Heart left ventricle (tissue), 16 donors: ENCODE data around the gene REXO5. TPM values are rescaled to one million over a fixed set of nuclear protein-coding genes. Genes with fewer than 3 reads are reported as not detected.

Source experiments
- ATAC-seq, 4 donors: fragments of 200-7000 bp; cut with Tn5 transposase; one replicate each; pipeline ENCODE4 v1.9.1; 2020 to 2022; ENCODE audit warnings: moderate library complexity in 4 of 4, mild to moderate bottlenecking in 3 of 4, moderate number of reproducible peaks in 1 of 4
- DNase-seq, 5 donors: peaks; one replicate each; pipeline ENCODE4 v3.0.0-alpha.2; 2020
- H3K27ac ChIP-seq, 12 donors: fragments of 200-600 bp; sonication (generic) in 4 of 12; one replicate each; pipeline versions ENCODE4 v1.5.0 to v1.8.0; 2016 to 2022; ENCODE audit warnings: mild to moderate bottlenecking in 2 of 12
- H3K27me3 ChIP-seq, 9 donors: fragments of 200-600 bp; sonication (generic) in 2 of 9; one replicate each; pipeline versions ENCODE4 v1.5.1 to v1.8.0; 2016 to 2022; ENCODE audit warnings: mild to moderate bottlenecking in 3 of 9
- H3K36me3 ChIP-seq, 9 donors: fragments of 200-600 bp; sonication (generic) in 2 of 9; one replicate each; pipeline versions ENCODE4 v1.5.0 to v1.8.0; 2018 to 2022; ENCODE audit warnings: mild to moderate bottlenecking in 2 of 9
- H3K4me1 ChIP-seq, 12 donors: fragments of 200-600 bp; sonication (generic) in 4 of 12; one replicate each; pipeline versions ENCODE4 v1.5.0 to v1.8.0; 2016 to 2022; ENCODE audit warnings: mild to moderate bottlenecking in 3 of 12
- H3K4me3 ChIP-seq, 12 donors: fragments of 200-600 bp; sonication (generic) in 4 of 12; one replicate each; pipeline versions ENCODE4 v1.5.0 to v1.8.0; 2017 to 2022; ENCODE audit warnings: mild to moderate bottlenecking in 9 of 12, moderate library complexity in 4 of 12
- H3K9me3 ChIP-seq, 12 donors: fragments of 200-600 bp; sonication (generic) in 4 of 12; one replicate each; pipeline versions ENCODE4 v1.5.0 to v1.8.0; 2016 to 2022; ENCODE audit warnings: mild to moderate bottlenecking in 1 of 12
- CTCF ChIP-seq, 12 donors: fragments of 200-600 bp; sonication (generic) in 4 of 12; IDR thresholded peaks; one replicate each; pipeline versions ENCODE4 v1.5.0 to v1.8.0; 2018 to 2022; ENCODE audit warnings: antibody characterized with exemption in 12 of 12, mild to moderate bottlenecking in 5 of 12
- POLR2A ChIP-seq, 2 donors: fragments of 450-650 bp; IDR thresholded peaks; one replicate each; pipeline ENCODE4 v1.6.1; 2017; ENCODE audit warnings: antibody characterized with exemption in 2 of 2, mild to moderate bottlenecking in 2 of 2, moderate library complexity in 2 of 2
- WGBS, 4 donors: extraction: QIAGEN DNeasy Blood & Tissue Kit in 2 of 4; methylation state at CpG; one replicate each; pipeline versions ENCODE4 v1.1.5 to v1.1.7; 2013 to 2018; 5-methylcytosine and 5-hydroxymethylcytosine counted together
- intact Hi-C, 10 donors: fragments of 100-400 bp; cut with DNase I; formaldehyde crosslinking; loops; one replicate each; pipeline versions ENCODE4 v1.11.1 to v1.14.2; 2022
- polyA plus RNA-seq, 2 donors: library from polyadenylated mRNA; stranded (reverse); fragments of 200-250 nt; gene quantifications; one replicate each; pipeline ENCODE4 v1.2.3, GENCODE V29; 2013
- total RNA-seq, 9 donors: library from RNA; depleted of rRNA in 2 of 9; stranded (reverse); fragments of >200 nt in 2 of 9; fragmentation: NEBNext Ultra II Directional in 3 of 9; extraction: Animal tissue kit (Norgen Biotek cat#: 25700) in 3 of 9; gene quantifications; one replicate each; pipeline versions ENCODE4 v1.1.0 to v1.2.4, GENCODE V29; 2016 to 2023
- donor health status: ischemic (EF 13 %, LVEDD 7.1; RV severe dilation, severe dysfunction).
- donor health status: healthy with polysubstance abuse.
- donor health status: DM: no; HTN: yes; CAD: no.
- donor health status: DM: no; HTN: no; CAD: no.
- donor health status: ischemic (EF 25% LVEDD 6.9; RV normal size, moderate dysfunction).
- donor health status: ischemic (EF 25% LVEDD 5.7; RV mildly dilated, moderate dysfunction).
- donor health status: healthy.
- donor health status: DM: yes; HTN: yes; CAD: no.
- donor health status: ischemic (EF 35%, LVEDD 5.7; RV mildly dilated, moderate dysfunction).
- donor health status: nonischemic (EF 11% LVEDD 7.7; RV severe dilation, severe dysfunction).
- donor health status: DM: yes; HTN: yes; CAD: no.
- donor health status: PGD.
- donor health status: ischemic (EF 29% LVEDD 5.4; RV normal size, mild dysfunction).
- donor health status: nonischemic (EF 23%, LVEDD 6.1; RV moderate dilation, normal function).

REXO5 gene
- total and polyA plus RNA-seq, 11 donors = 1.6 to 7.5 (median 3.5) TPM

GRCh38 chr16:20879175-20880040, 73.1 kb downstream of the REXO5 start:
- Histone ChIP-seq H3K27ac (peak overlapping the region; percentile 7 to 74 (median 67)), H3K4me3 (no peak overlapping the region), H3K36me3 (no peaks in the 10 kb centered on the region), H3K4me1 (peaks cover 2 to 76% (median 37%) of the 10 kb centered on the region in 12 donors), H3K27me3 (no peaks in the 10 kb centered on the region), H3K9me3 (no peaks in the 10 kb centered on the region)
- intact Hi-C loops = loop anchor here in 1 of 10 donors (2.0 kb wide), 1 partner anchor 65 kb away; no protein-coding TSS in a partner anchor
- 54 to 58% (median 57%) methylated on average over 7 of the region's 7 CpGs for WGBS, 4 donors
- DNase-seq (no peak), ATAC-seq (peak in 3 of 4 donors; percentile 49 to 59 (median 53))
- TF ChIP-seq CTCF (IDR thresholded peaks at IDR 0.05) = no peak
- no peak for TF ChIP-seq POLR2A (IDR thresholded peaks at IDR 0.05)

GRCh38 chr16:20880867-20881502, 74.7 kb downstream of the REXO5 start:
- 84 to 92% (median 88%) methylated on average over 3 of the region's 3 CpGs for WGBS, 4 donors
- Histone ChIP-seq H3K36me3 (peaks cover 0 to 9% (median 0%) of the 10 kb centered on the region in 9 donors), H3K27me3 (no peaks in the 10 kb centered on the region), H3K9me3 (no peaks in the 10 kb centered on the region), H3K4me3 (no peak overlapping the region), H3K27ac (peak overlapping the region in 1 of 12 donors; percentile 2), H3K4me1 (peaks cover 0 to 69% (median 28%) of the 10 kb centered on the region in 12 donors)
- no peak for ATAC-seq
- no peak for TF ChIP-seq POLR2A (IDR thresholded peaks at IDR 0.05)
- TF ChIP-seq CTCF (IDR thresholded peaks at IDR 0.05) = no peak
- intact Hi-C loops = no loop called here
- no peak for DNase-seq

- H3K4me3 ChIP-seq = no peak overlapping the region
- peak overlapping the region in 1 of 12 donors; percentile 2 for H3K27ac ChIP-seq
- H3K4me1 ChIP-seq = peaks cover 0 to 72% (median 31%) of the 10 kb centered on the region in 12 donors
- 75 to 86% (median 82%) methylated on average over 6 of the region's 6 CpGs for WGBS, 4 donors
- ATAC-seq (no peak), DNase-seq (no peak)
- no peaks in the 10 kb centered on the region for H3K9me3 ChIP-seq
- H3K36me3 ChIP-seq = peaks cover 0 to 9% (median 0%) of the 10 kb centered on the region in 9 donors
- no peaks in the 10 kb centered on the region for H3K27me3 ChIP-seq
- TF ChIP-seq POLR2A (IDR thresholded peaks at IDR 0.05) (no peak), CTCF (IDR thresholded peaks at IDR 0.05) (no peak)
- intact Hi-C loops = no loop called here
These were observed 75.2 kb downstream of the REXO5 start for GRCh38 chr16:20881503-20881878.
